A549 (cell line): ENCODE measurements around the gene HDAC7. TPM values are rescaled to one million over a fixed set of nuclear protein-coding genes. Genes with fewer than 3 reads are reported as not detected.

Experiments used
- ATAC-seq, 2 experiments: fragments of 200-7000 bp in 1 of 2; fragments of >200 bp in 1 of 2; cut with Nextera tagmentation in 1 of 2; cut with Tn5 transposase in 1 of 2; 3 replicates each; pipeline versions ENCODE4 v1.8.0 to v1.9.1; 2018 to 2020; ENCODE audit warnings: mild to moderate bottlenecking in 1 of 2, moderate library complexity in 1 of 2
- CTCF ChIA-PET: fragments of 300-600 bp; sonication (Branson Sonifier 250); formaldehyde crosslinking; extraction: SDS; loops from one replicate; lab custom pipeline; 2021; ENCODE audit warnings: antibody characterized with exemption, inconsistent platforms; lab: Yijun Ruan, JAX
- POLR2A ChIA-PET: fragments of 350-600 bp; formaldehyde crosslinking; extraction: SDS; loops from one replicate; lab custom pipeline; 2021; ENCODE audit warnings: antibody characterized with exemption, inconsistent platforms; lab: Yijun Ruan, JAX
- DNase-seq, 2 experiments: peaks; one replicate each; pipeline versions ENCODE4 v3.0.0 to v3.0.0-alpha.2; 2011 to 2016; ENCODE audit warnings: low read depth in 1 of 2, low spot score in 1 of 2
- FAIRE-seq: peaks from 2 replicates; lab custom pipeline; 2011; peaks lifted over from hg19 to GRCh38; lab: Jason Lieb, UNC
- H3K27ac ChIP-seq, 2 experiments: fragments of >200 bp; sonication (Bioruptor Twin); formaldehyde crosslinking; 3 replicates each; pipeline ENCODE4 v1.5.1; 2016 to 2017
- H3K4me1 ChIP-seq: fragments of >200 bp; sonication (Bioruptor Twin); formaldehyde crosslinking; 3 replicates; pipeline ENCODE4 v1.6.1; 2016
- H3K4me2 ChIP-seq: fragments of >200 bp; sonication (Bioruptor Twin); formaldehyde crosslinking; 3 replicates; pipeline ENCODE4 v1.6.1; 2016
- H3K4me3 ChIP-seq: fragments of >200 bp; sonication (Bioruptor Twin); formaldehyde crosslinking; 3 replicates; pipeline ENCODE4 v1.5.1; 2016
- H3K9me3 ChIP-seq: fragments of >200 bp; sonication (Bioruptor Twin); formaldehyde crosslinking; 3 replicates; pipeline ENCODE4 v1.6.1; 2016
- BCL3 ChIP-seq: fragments of >200 bp; sonication (Bioruptor Twin); formaldehyde crosslinking; IDR thresholded peaks from 3 replicates; pipeline ENCODE4 v1.6.1; 2016
- CBX2 ChIP-seq: fragments of 200-600 bp; sonication (generic); IDR thresholded peaks from 2 replicates; pipeline ENCODE4 v1.6.1; 2016; ENCODE audit warnings: low read depth, mild to moderate bottlenecking, borderline replicate concordance
- CBX8 ChIP-seq: fragments of 200-600 bp; sonication (generic); IDR thresholded peaks from 2 replicates; pipeline ENCODE4 v1.6.1; 2016
- CHD2 ChIP-seq: fragments of 150-350 bp; IDR thresholded peaks from 2 replicates; pipeline ENCODE4 v1.6.1; 2014; ENCODE audit warnings: low read length; ENCODE audit not compliant: partially characterized antibody
- ELK1 ChIP-seq: fragments of 150-350 bp; IDR thresholded peaks from 2 replicates; pipeline ENCODE4 v1.6.1; 2014; ENCODE audit warnings: low read depth, mild to moderate bottlenecking, low read length
- FOXS1 ChIP-seq: fragments of 250-450 bp; sonication (Bioruptor Pico); IDR thresholded peaks from 2 replicates; pipeline ENCODE4 v1.5.0; 2020; ENCODE audit warnings: mild to moderate bottlenecking, moderate library complexity
- GATA3 ChIP-seq: IDR thresholded peaks from 2 replicates; pipeline ENCODE4 v1.6.1; 2012; ENCODE audit warnings: borderline replicate concordance
- HDAC2 ChIP-seq: fragments of 200-600 bp; sonication (generic); IDR thresholded peaks from 2 replicates; pipeline ENCODE4 v1.6.1; 2016
- HOXA7 ChIP-seq: fragments of 250-450 bp; sonication (Bioruptor Pico); IDR thresholded peaks from 2 replicates; pipeline ENCODE4 v1.5.0; 2020; ENCODE audit warnings: mild to moderate bottlenecking, moderate library complexity
- HOXB13 ChIP-seq: fragments of 250-450 bp; sonication (Bioruptor Pico); IDR thresholded peaks from 2 replicates; pipeline ENCODE4 v1.5.0; 2020; ENCODE audit warnings: low read depth, mild to moderate bottlenecking, moderate library complexity
- JUN ChIP-seq, 2 experiments: fragments of >200 bp; sonication (Bioruptor Twin); formaldehyde crosslinking; IDR thresholded peaks; 2 replicates in 1 of 2; 3 replicates in 1 of 2; pipeline ENCODE4 v1.6.1; 2016 to 2017
- KDM5A ChIP-seq: fragments of 200-600 bp; sonication (generic); IDR thresholded peaks from 2 replicates; pipeline ENCODE4 v1.6.1; 2016; ENCODE audit warnings: antibody characterized with exemption, mild to moderate bottlenecking
- MAFK ChIP-seq: fragments of 450-650 bp; IDR thresholded peaks from 2 replicates; pipeline ENCODE4 v1.6.1; 2014; ENCODE audit not compliant: partially characterized antibody
- MAZ ChIP-seq: fragments of 150-350 bp; IDR thresholded peaks from 2 replicates; pipeline ENCODE4 v1.6.1; 2014; ENCODE audit warnings: antibody characterized with exemption, low read depth, low read length, borderline replicate concordance
- MYC ChIP-seq: IDR thresholded peaks from 2 replicates; pipeline ENCODE4 v1.6.1; 2012; ENCODE audit warnings: mild to moderate bottlenecking, inconsistent platforms, low read length, improper control_type of control experiment, borderline replicate concordance
- NPAS2 ChIP-seq: fragments of 250-450 bp; sonication (Bioruptor Pico); IDR thresholded peaks from 2 replicates; pipeline ENCODE4 v1.8.0; 2022; ENCODE audit warnings: mild to moderate bottlenecking, moderate library complexity, borderline replicate concordance
- NR3C1 ChIP-seq: fragments of >200 bp; sonication (Bioruptor Twin); formaldehyde crosslinking; IDR thresholded peaks from 3 replicates; pipeline ENCODE4 v1.6.1; 2017
- PBX3 ChIP-seq: IDR thresholded peaks from 2 replicates; pipeline ENCODE4 v1.6.1; 2012
- PHF8 ChIP-seq: fragments of 200-600 bp; sonication (generic); IDR thresholded peaks from 2 replicates; pipeline ENCODE4 v1.6.1; 2016; ENCODE audit warnings: low read depth, mild to moderate bottlenecking, antibody characterized with exemption, moderate library complexity, borderline replicate concordance
- RNF2 ChIP-seq: fragments of 200-600 bp; sonication (generic); IDR thresholded peaks from 2 replicates; pipeline ENCODE4 v1.6.1; 2016; ENCODE audit warnings: low read depth, mild to moderate bottlenecking, antibody characterized with exemption, moderate library complexity, borderline replicate concordance
- SMC3 ChIP-seq: fragments of >200 bp; sonication (Bioruptor Twin); formaldehyde crosslinking; IDR thresholded peaks from 3 replicates; pipeline ENCODE4 v1.6.1; 2018; ENCODE audit warnings: inconsistent platforms
- TP53 ChIP-seq: fragments of 250-450 bp; sonication (Bioruptor Pico); IDR thresholded peaks from 2 replicates; pipeline ENCODE4 v1.5.0; 2021; ENCODE audit warnings: mild to moderate bottlenecking, moderate library complexity
- ZNF302 ChIP-seq: fragments of 250-450 bp; sonication (Bioruptor Pico); IDR thresholded peaks from 2 replicates; pipeline ENCODE4 v1.9.0; 2021; ENCODE audit warnings: inconsistent platforms, mild to moderate bottlenecking, moderate library complexity
- ZSCAN20 ChIP-seq: fragments of 250-450 bp; sonication (Bioruptor Pico); IDR thresholded peaks from 2 replicates; pipeline ENCODE4 v1.8.0; 2022; ENCODE audit warnings: mild to moderate bottlenecking, moderate library complexity
- WGBS: methylation state at CpG from one replicate; pipeline ENCODE4 v1.1.6; 2017; ENCODE audit errors: missing lambda C conversion rate; 5-methylcytosine and 5-hydroxymethylcytosine counted together
- polyA plus RNA-seq, 4 experiments: library from polyadenylated mRNA; depleted of rRNA in 3 of 4; stranded (reverse); fragments of >200 nt; fragmentation: RNase III in 1 of 4; extraction: RNeasy Plus Mini Kit Qiagen cat#74134 plus additional on column Dnase treatment in 1 of 4; gene quantifications; 2 replicates in 3 of 4; 3 replicates in 1 of 4; pipeline ENCODE4 v1.2.3, GENCODE V29; 2011 to 2017

The HDAC7 gene
- polyA plus RNA-seq, 2 of the 4 experiments (the other 2 are of a cell fraction) = 17.2 to 36.0 TPM

- no peaks in the 10 kb centered on the region for H3K9me3 ChIP-seq
- FAIRE-seq (no peak), ATAC-seq (no peak), DNase-seq (no peak)
- H3K4me1 ChIP-seq = peaks cover 71% of the 10 kb centered on the region
- WGBS = 92% methylated on average over 13 of the region's 13 CpGs
- CTCF ChIA-PET = interaction anchor here (0.9 to 59.0 kb wide), 14 partner anchors 7 to 90 kb away, joined by 3 to 1532 read pairs (median 5); partner anchors contain the start of genes ENDOU, HDAC7, RAPGEF3 and RPAP3
- H3K27ac ChIP-seq = peak overlapping the region; percentile 84 to 96
- no peak for TF ChIP-seq HOXA7 (CRISPR knock-in tag)
- no peak for TF ChIP-seq FOXS1 (CRISPR knock-in tag)
- TF ChIP-seq CBX2 = no peak
- no peak for TF ChIP-seq ZSCAN20 (CRISPR knock-in tag)
- no peak for TF ChIP-seq ELK1
- TF ChIP-seq MYC = no peak
- TF ChIP-seq RNF2 = no peak
- no peak for TF ChIP-seq ZNF302 (CRISPR knock-in tag)
- TF ChIP-seq HDAC2 = no peak
- TF ChIP-seq JUN (IDR thresholded peaks at IDR 0.05) = no peak
- TF ChIP-seq TP53 (CRISPR knock-in tag) = no peak
- no peak for TF ChIP-seq CHD2
- no peak for TF ChIP-seq PBX3
- TF ChIP-seq NPAS2 = no peak
- no peak for TF ChIP-seq HOXB13 (CRISPR knock-in tag)
- no peak for TF ChIP-seq KDM5A
- TF ChIP-seq CBX8 = no peak
- TF ChIP-seq BCL3 = no peak
- no peak for TF ChIP-seq SMC3
- no peak for TF ChIP-seq NR3C1
- peak overlapping the region; percentile 74 for H3K4me2 ChIP-seq
- peak overlapping the region; percentile 79; the same call in 2 of the 3 replicates for H3K4me3 ChIP-seq
- POLR2A ChIA-PET = interaction anchor here (1.8 kb wide), 1 partner anchor 10 kb away, joined by 9 read pairs; no protein-coding TSS in a partner anchor
Measured at GRCh38 chr12:47772094-47772660, 47.5 kb downstream of the HDAC7 start.

- WGBS = 93% methylated on average over 6 of the region's 6 CpGs
- POLR2A ChIA-PET = no interaction called here
- CTCF ChIA-PET = interaction anchor here (1.2 to 59.0 kb wide), 10 partner anchors 8 to 119 kb away, joined by 3 to 1532 read pairs (median 4); partner anchors contain the start of genes ENDOU, HDAC7, RAPGEF3 and RPAP3
Measured at GRCh38 chr12:47771304-47771703, 48.4 kb downstream of the HDAC7 start.

More at GRCh38 chr12:47771304-47771703, 48.4 kb downstream of the HDAC7 start:
- H3K9me3 ChIP-seq = no peaks in the 10 kb centered on the region
- ATAC-seq = no peak
- peaks cover 63% of the 10 kb centered on the region for H3K4me1 ChIP-seq
- TF ChIP-seq MAFK (peak; percentile 72), GATA3 (no peak), PHF8 (no peak), MAZ (no peak)
- DNase-seq = no peak
- H3K27ac ChIP-seq = no peak overlapping the region
- no peak overlapping the region for H3K4me3 ChIP-seq
- no peak overlapping the region for H3K4me2 ChIP-seq
- no peak for FAIRE-seq
